Right lobe of liver (tissue), 4 donors: ENCODE measurements around the gene KLRC4.
"Not testable (repeated sequence)": the region's sequence is repeated elsewhere in the genome, so short reads cannot be mapped to it uniquely, and the experiment has no call there.

Experiments
- POLR2A ChIP-seq: fragments of 450-650 bp; IDR thresholded peaks from one replicate; pipeline ENCODE4 v1.6.1; 2017; ENCODE audit warnings: antibody characterized with exemption, mild to moderate bottlenecking
- TF ChIP-seq, protein P1 (sequence below), 4 donors: fragments of 200-600 bp in 3 of 4; fragments of 450-650 bp in 1 of 4; IDR thresholded peaks; one replicate each; pipeline versions ENCODE4 v1.5.1 to v1.8.0; 2016 to 2022; ENCODE audit warnings: antibody characterized with exemption in 4 of 4, mild to moderate bottlenecking in 2 of 4
- donor health status: DM: no; HTN: no; CAD: no.
- donor health status: DM: no; HTN: no; CAD: no.
- donor health status: DM: no; HTN: yes; CAD: no.

DNA sequence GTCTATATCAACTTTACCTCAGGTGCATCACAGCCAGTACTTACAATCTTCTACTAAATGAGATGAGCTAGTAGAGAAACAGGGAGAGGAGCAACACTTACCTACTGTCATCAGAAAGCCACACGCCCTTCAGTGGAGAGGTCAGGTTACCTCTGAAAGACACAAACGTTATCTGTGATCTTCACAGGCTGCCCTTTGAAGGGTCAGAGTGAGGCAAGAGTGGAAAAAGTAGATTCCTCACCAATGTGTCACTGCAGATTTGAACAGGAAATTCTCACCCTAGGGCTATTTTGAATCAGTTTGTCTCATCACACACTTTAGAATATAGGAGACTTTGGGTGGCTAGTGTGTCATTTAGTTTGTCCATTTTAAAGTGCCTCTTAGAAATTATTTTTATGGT lies 28.0 kb upstream of the KLRC4 start:
- TF ChIP-seq, protein P1, sequence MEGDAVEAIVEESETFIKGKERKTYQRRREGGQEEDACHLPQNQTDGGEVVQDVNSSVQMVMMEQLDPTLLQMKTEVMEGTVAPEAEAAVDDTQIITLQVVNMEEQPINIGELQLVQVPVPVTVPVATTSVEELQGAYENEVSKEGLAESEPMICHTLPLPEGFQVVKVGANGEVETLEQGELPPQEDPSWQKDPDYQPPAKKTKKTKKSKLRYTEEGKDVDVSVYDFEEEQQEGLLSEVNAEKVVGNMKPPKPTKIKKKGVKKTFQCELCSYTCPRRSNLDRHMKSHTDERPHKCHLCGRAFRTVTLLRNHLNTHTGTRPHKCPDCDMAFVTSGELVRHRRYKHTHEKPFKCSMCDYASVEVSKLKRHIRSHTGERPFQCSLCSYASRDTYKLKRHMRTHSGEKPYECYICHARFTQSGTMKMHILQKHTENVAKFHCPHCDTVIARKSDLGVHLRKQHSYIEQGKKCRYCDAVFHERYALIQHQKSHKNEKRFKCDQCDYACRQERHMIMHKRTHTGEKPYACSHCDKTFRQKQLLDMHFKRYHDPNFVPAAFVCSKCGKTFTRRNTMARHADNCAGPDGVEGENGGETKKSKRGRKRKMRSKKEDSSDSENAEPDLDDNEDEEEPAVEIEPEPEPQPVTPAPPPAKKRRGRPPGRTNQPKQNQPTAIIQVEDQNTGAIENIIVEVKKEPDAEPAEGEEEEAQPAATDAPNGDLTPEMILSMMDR (IDR thresholded peaks at IDR 0.05) = not testable (repeated sequence)
- TF ChIP-seq POLR2A = not testable (repeated sequence)
